H1 (cell line): ENCODE results near the gene CADM2. TPM values are rescaled to one million over a fixed set of nuclear protein-coding genes. Genes with fewer than 3 reads are reported as not detected.

Source experiments
- CTCF ChIA-PET: fragments of 300-600 bp; sonication (Branson Sonifier 250); formaldehyde crosslinking; loops from one replicate; lab custom pipeline; 2021; ENCODE audit not compliant: partially characterized antibody; lab: Charles Lee
- POLR2A ChIA-PET: fragments of 300-600 bp; sonication (Branson Sonifier 250); formaldehyde crosslinking; loops from one replicate; lab custom pipeline; 2021; ENCODE audit warnings: inconsistent platforms; ENCODE audit not compliant: partially characterized antibody; lab: Charles Lee
- DNase-seq, 2 experiments: peaks; one replicate each; pipeline versions ENCODE4 v3.0.0 to v3.0.0-alpha.2; 2010 to 2022; ENCODE audit warnings: low spot score in 2 of 2, low read depth in 1 of 2, mixed read lengths in 1 of 2
- FAIRE-seq: peaks from 2 replicates; lab custom pipeline; 2011; peaks lifted over from hg19 to GRCh38; lab: Jason Lieb, UNC
- H2AFZ ChIP-seq: 2 replicates; pipeline ENCODE4 v1.8.1; 2012; ENCODE audit warnings: low read length, inconsistent platforms
- H2AK5ac ChIP-seq: 2 replicates; pipeline ENCODE4 v1.6.1; 2013; ENCODE audit warnings: low read depth, low read length
- H2BK120ac ChIP-seq: replicated peaks from 2 replicates; pipeline ENCODE3; 2013; ENCODE audit warnings: low read depth, low read length, inconsistent platforms
- H2BK12ac ChIP-seq: 2 replicates; pipeline ENCODE4 v1.6.1; 2013; ENCODE audit warnings: low read depth, low read length
- H2BK15ac ChIP-seq: 2 replicates; pipeline ENCODE4 v1.6.1; 2013; ENCODE audit warnings: low read length
- H2BK20ac ChIP-seq: 2 replicates; pipeline ENCODE4 v1.6.1; 2013; ENCODE audit warnings: low read length
- H2BK5ac ChIP-seq: 2 replicates; pipeline ENCODE4 v1.6.1; 2013; ENCODE audit warnings: low read depth, low read length
- H3K14ac ChIP-seq: 2 replicates; pipeline ENCODE4 v1.6.1; 2013; ENCODE audit warnings: inconsistent platforms; ENCODE audit not compliant: insufficient read length
- H3K18ac ChIP-seq: 2 replicates; pipeline ENCODE4 v1.6.1; 2013; ENCODE audit warnings: low read length; ENCODE audit errors: extremely low read depth
- H3K23ac ChIP-seq: 2 replicates; pipeline ENCODE4 v1.6.1; 2013; ENCODE audit warnings: inconsistent platforms; ENCODE audit not compliant: insufficient read length
- H3K23me2 ChIP-seq: 2 replicates; pipeline ENCODE4 v1.6.1; 2013; ENCODE audit warnings: low read depth, low read length
- H3K27ac ChIP-seq: 2 replicates; pipeline ENCODE4 v1.6.1; 2011; ENCODE audit warnings: low read depth, low read length, inconsistent platforms
- H3K27me3 ChIP-seq, 4 experiments: replicated peaks in 1 of 4; 1 replicate in 1 of 4; 2 replicates in 3 of 4; pipeline versions ENCODE4 v1.6.1 to v1.8.1; 2011 to 2013; ENCODE audit warnings: low read length in 3 of 4, mild to moderate bottlenecking in 3 of 4, inconsistent platforms in 2 of 4, mixed read lengths in 2 of 4, moderate library complexity in 1 of 4; ENCODE audit not compliant: control insufficient read depth in 3 of 4, insufficient read depth in 3 of 4; ENCODE audit errors: extremely low read depth in 1 of 4
- H3K36me3 ChIP-seq, 4 experiments: 2 replicates each; pipeline versions ENCODE4 v1.6.1 to v1.8.1; 2011 to 2013; ENCODE audit warnings: mild to moderate bottlenecking in 4 of 4, low read length in 3 of 4, moderate library complexity in 2 of 4, control low read depth in 1 of 4, inconsistent platforms in 1 of 4; ENCODE audit not compliant: insufficient read depth in 4 of 4, control insufficient read depth in 2 of 4
- H3K4ac ChIP-seq: replicated peaks from 2 replicates; pipeline ENCODE3; 2013; ENCODE audit warnings: low read length, low read depth, mixed read lengths, inconsistent platforms; ENCODE audit not compliant: insufficient read length
- H3K4me1 ChIP-seq, 4 experiments: replicated peaks in 1 of 4; 1 replicate in 1 of 4; 2 replicates in 3 of 4; pipeline versions ENCODE4 v1.6.1 to v1.8.1; 2011 to 2013; ENCODE audit warnings: low read length in 3 of 4, inconsistent platforms in 2 of 4, mixed read lengths in 1 of 4; ENCODE audit not compliant: insufficient read depth in 4 of 4, control insufficient read depth in 3 of 4
- H3K4me2 ChIP-seq, 2 experiments: 2 replicates each; pipeline versions ENCODE4 v1.6.1 to v1.8.1; 2011 to 2013; ENCODE audit warnings: low read depth in 2 of 2, low read length in 2 of 2, control low read depth in 1 of 2, inconsistent platforms in 1 of 2, mild to moderate bottlenecking in 1 of 2; ENCODE audit not compliant: insufficient read depth in 1 of 2
- H3K4me3 ChIP-seq, 4 experiments: fragments of 200-600, 300-600 bp in 1 of 4; sonication (generic), shearing (Covaris generic), sonication (Bioruptor Twin) in 1 of 4; 2 replicates each; pipeline versions ENCODE4 v1.5.1 to v1.8.1; 2011 to 2016; ENCODE audit warnings: low read length in 4 of 4, low read depth in 3 of 4, control low read depth in 2 of 4, inconsistent platforms in 2 of 4, mild to moderate bottlenecking in 2 of 4, mixed read lengths in 1 of 4, moderate library complexity in 1 of 4; ENCODE audit not compliant: insufficient read depth in 2 of 4; ENCODE audit errors: extremely low read depth in 1 of 4
- H3K56ac ChIP-seq: replicated peaks from 2 replicates; pipeline ENCODE3; 2013; ENCODE audit warnings: low read depth, mild to moderate bottlenecking, mixed read lengths, low read length, inconsistent platforms; ENCODE audit not compliant: insufficient read length
- H3K79me1 ChIP-seq: 2 replicates; pipeline ENCODE4 v1.6.1; 2013; ENCODE audit warnings: low read depth, low read length, control low read depth
- H3K79me2 ChIP-seq, 2 experiments: 2 replicates each; pipeline versions ENCODE4 v1.6.1 to v1.8.1; 2012 to 2013; ENCODE audit warnings: low read length in 2 of 2, mild to moderate bottlenecking in 2 of 2, inconsistent platforms in 1 of 2; ENCODE audit not compliant: insufficient read depth in 2 of 2, control insufficient read depth in 1 of 2
- H3K9ac ChIP-seq, 4 experiments: replicated peaks in 1 of 4; 1 replicate in 1 of 4; 2 replicates in 3 of 4; pipeline versions ENCODE4 v1.6.1 to v1.8.1; 2011 to 2013; ENCODE audit warnings: low read depth in 3 of 4, low read length in 3 of 4, control low read depth in 2 of 4, mild to moderate bottlenecking in 2 of 4, moderate library complexity in 2 of 4, inconsistent platforms in 1 of 4; ENCODE audit errors: extremely low read depth in 1 of 4
- H3K9me3 ChIP-seq, 2 experiments: 2 replicates each; pipeline versions ENCODE4 v1.6.1 to v1.8.1; 2012 to 2013; ENCODE audit warnings: mild to moderate bottlenecking in 2 of 2, moderate library complexity in 2 of 2, control low read depth in 1 of 2, inconsistent platforms in 1 of 2, low read depth in 1 of 2, low read length in 1 of 2, mixed read lengths in 1 of 2; ENCODE audit not compliant: insufficient read depth in 2 of 2
- H4K20me1 ChIP-seq, 2 experiments: replicated peaks in 1 of 2; 2 replicates each; pipeline versions ENCODE3 to v1.8.1; 2011 to 2013; ENCODE audit warnings: inconsistent platforms in 2 of 2, low read length in 2 of 2, mild to moderate bottlenecking in 1 of 2; ENCODE audit not compliant: insufficient read depth in 2 of 2, control insufficient read depth in 1 of 2
- H4K5ac ChIP-seq: 2 replicates; pipeline ENCODE4 v1.6.1; 2013; ENCODE audit warnings: low read length, low read depth, mixed read lengths, inconsistent platforms; ENCODE audit not compliant: insufficient read length
- H4K8ac ChIP-seq: 2 replicates; pipeline ENCODE4 v1.8.0; 2013; ENCODE audit warnings: mild to moderate bottlenecking, moderate library complexity, low read length, inconsistent platforms; ENCODE audit not compliant: insufficient read depth; ENCODE audit errors: extremely low read depth
- H4K91ac ChIP-seq: replicated peaks from 2 replicates; pipeline ENCODE3; 2013; ENCODE audit warnings: low read length, mixed read lengths, inconsistent platforms; ENCODE audit not compliant: insufficient read length
- POU5F1 ChIP-seq: IDR thresholded peaks from 2 replicates; pipeline ENCODE4 v1.6.1; 2011; ENCODE audit warnings: low read depth, mild to moderate bottlenecking, low read length, moderate library complexity
- ZNF274 ChIP-seq: IDR thresholded peaks from 2 replicates; pipeline ENCODE4 v1.7.0; 2012; ENCODE audit warnings: low read length, borderline replicate concordance; ENCODE audit errors: extremely low read depth
- WGBS, 2 experiments: shearing (Covaris generic) in 1 of 2; methylation state at CpG; one replicate each; pipeline versions ENCODE4 v1.1.6 to v1.1.7; 2013 to 2015; ENCODE audit warnings: low lambda C conversion rate in 2 of 2, mixed read lengths in 2 of 2, inconsistent platforms in 1 of 2, low coverage in 1 of 2, missing lambda C conversion rate in 1 of 2; ENCODE audit not compliant: insufficient replicate concordance in 2 of 2, insufficient coverage in 1 of 2, insufficient read length in 1 of 2; ENCODE audit errors: extremely low coverage in 1 of 2, missing lambda C conversion rate in 1 of 2; 5-methylcytosine and 5-hydroxymethylcytosine counted together
- polyA plus RNA-seq, 7 experiments: library from polyadenylated mRNA; depleted of rRNA in 3 of 7; stranded (reverse) in 5 of 7; unstranded in 2 of 7; fragments of >200 nt in 5 of 7; fragments of 200-250 nt in 2 of 7; gene quantifications; 1 replicate in 5 of 7; 2 replicates in 1 of 7; 4 replicates in 1 of 7; pipeline versions ENCODE4 v1.2.1 to v1.2.3, GENCODE V29; 2011 to 2013; ENCODE audit warnings: missing spikeins in 2 of 7, mixed read lengths in 2 of 7
- total RNA-seq: library from RNA; stranded (reverse); fragmentation: NEBNext Ultra II Directional; extraction: Animal tissue kit (Norgen Biotek cat#: 25700); gene quantifications from 2 replicates; pipeline ENCODE4 v1.2.1, GENCODE V29; 2021

The CADM2 gene
- total and polyA plus RNA-seq, 2 of the 8 experiments (the other 6 are each of a cell fraction or from before 2014, with no cell fraction given), result 14.9 to 20.9 TPM

GRCh38 chr3:85030052-85030451, 71.3 kb downstream of the CADM2 start:
- H3K27ac ChIP-seq, result no peak overlapping the region
- 60% methylated on average over 7 of the region's 7 CpGs; no CpG with 5 or more reads in 1 of the 2 experiments for WGBS, 2 experiments
- H2BK120ac ChIP-seq, result no peak overlapping the region
- H3K9ac ChIP-seq, result no peak overlapping the region
- no peak overlapping the region for H3K14ac ChIP-seq
- no peak overlapping the region for H4K5ac ChIP-seq
- peaks cover 0 to 10% (median 2%) of the 10 kb centered on the region in 4 experiments; a peak in 2 of 7 replicates for H3K4me1 ChIP-seq
- H3K18ac ChIP-seq, result no peak overlapping the region
- H3K23ac ChIP-seq, result no peak overlapping the region
- H2BK20ac ChIP-seq, result no peak overlapping the region
- no peaks in the 10 kb centered on the region for H3K23me2 ChIP-seq
- no peaks in the 10 kb centered on the region for H4K20me1 ChIP-seq
- H4K8ac ChIP-seq, result no peak overlapping the region
- no peaks in the 10 kb centered on the region for H3K9me3 ChIP-seq
- no peak overlapping the region for H2BK12ac ChIP-seq
- peak; percentile 48 for FAIRE-seq
- H3K4ac ChIP-seq, result no peak overlapping the region
- no peaks in the 10 kb centered on the region for H3K27me3 ChIP-seq
- POLR2A ChIA-PET, result no interaction called here
- no peak overlapping the region for H2AFZ ChIP-seq
- no peak overlapping the region for H4K91ac ChIP-seq
- peaks cover 0 to 2% of the 10 kb centered on the region in 2 experiments; a peak in 1 of 4 replicates for H3K79me2 ChIP-seq
- H2BK5ac ChIP-seq, result no peak overlapping the region
- no peak overlapping the region for H3K4me3 ChIP-seq
- CTCF ChIA-PET, result no interaction called here
- H3K4me2 ChIP-seq, result no peak overlapping the region; a peak in 1 of 4 replicates
- TF ChIP-seq ZNF274 (no peak), POU5F1 (0 out of 2 replicates have a peak, but pooled peaks have one; percentile 31)
- TF ChIP-seq, all 59 proteins: peak for 1
- Histone ChIP-seq H3K56ac (no peak overlapping the region), H2AK5ac (no peak overlapping the region), H3K36me3 (no peaks in the 10 kb centered on the region), H2BK15ac (no peak overlapping the region), H3K79me1 (no peaks in the 10 kb centered on the region)
- DNase-seq, result no peak
